ENCODE measurements around the gene FAM13C.
"Not testable (repeated sequence)": the region's sequence is repeated elsewhere in the genome, so short reads cannot be mapped to it uniquely, and the experiment has no call there.

FAM13C gene

DNA sequence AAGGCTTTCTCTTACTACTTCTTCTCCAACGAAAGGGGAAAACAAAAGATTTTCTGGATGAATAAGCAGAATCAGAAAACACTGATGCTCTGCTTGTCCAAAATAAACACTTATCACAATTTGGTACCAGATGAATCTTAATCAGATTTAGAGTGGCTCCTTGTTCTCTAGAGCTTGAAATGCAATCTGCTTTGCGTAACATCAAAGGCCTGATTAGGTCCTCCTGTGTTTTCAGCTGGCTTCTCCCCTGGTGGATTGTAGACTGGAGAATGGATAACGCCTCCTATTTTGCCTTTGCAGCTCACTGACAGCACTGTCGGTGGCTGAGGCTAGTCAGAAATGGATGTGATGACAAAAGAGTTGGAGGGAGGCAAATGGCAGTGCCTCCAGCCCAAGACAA is 91.2 kb downstream of the FAM13C start:
- DNase-seq = no peak

GRCh38 chr10:59270492-59270891 is 91.9 kb downstream of the FAM13C start:
- no peak for DNase-seq

- DNase-seq = no peak
Measured at GRCh38 chr10:59269651-59270050, 92.7 kb downstream of the FAM13C start.

GRCh38 chr10:59268460-59268859 is 93.9 kb downstream of the FAM13C start:
- no peak for DNase-seq

- DNase-seq = no peak
Measured at GRCh38 chr10:59266321-59266720, 96.0 kb downstream of the FAM13C start.

- no peak for DNase-seq
Measured at GRCh38 chr10:59265141-59265540, 97.2 kb downstream of the FAM13C start.

DNA sequence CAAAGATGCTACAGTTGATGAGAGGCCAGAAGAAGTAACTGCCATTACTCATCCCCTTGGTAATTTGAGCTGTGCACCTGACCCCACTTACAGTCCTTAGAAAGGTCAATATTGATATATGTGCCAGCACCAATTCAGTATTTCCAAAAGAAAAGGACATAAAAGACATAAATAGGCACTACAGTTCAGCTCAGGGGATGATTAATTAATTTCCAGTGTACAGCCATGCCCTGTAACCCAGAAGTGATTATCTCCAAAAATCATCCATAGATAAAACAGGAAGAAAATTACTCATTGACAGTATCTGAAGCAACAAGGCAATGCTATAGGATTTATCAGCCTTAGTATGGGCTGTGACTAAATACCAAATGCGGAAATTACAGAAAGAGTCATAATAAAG is 103.5 kb downstream of the FAM13C start:
- no peak for DNase-seq

DNA sequence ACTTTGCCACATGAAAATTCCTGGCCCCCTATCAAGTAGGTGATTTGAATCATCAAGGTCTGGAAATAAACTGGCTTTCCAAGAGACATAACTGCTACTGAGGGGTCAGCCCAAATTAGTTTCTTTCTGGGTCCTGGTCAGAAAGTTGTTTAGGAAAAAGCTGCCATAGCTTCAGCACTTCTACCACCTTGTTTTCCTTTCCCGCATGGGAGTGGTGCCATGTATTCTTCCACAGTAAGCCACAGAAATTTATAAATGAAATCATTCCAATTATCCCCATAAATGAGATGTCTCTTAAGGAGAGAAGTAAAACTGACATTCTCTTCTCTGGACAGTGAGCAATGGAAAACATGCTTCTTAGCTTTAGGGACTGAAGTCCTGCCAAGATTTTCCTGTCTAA is 105.1 kb downstream of the FAM13C start:
- no peak for DNase-seq

DNA sequence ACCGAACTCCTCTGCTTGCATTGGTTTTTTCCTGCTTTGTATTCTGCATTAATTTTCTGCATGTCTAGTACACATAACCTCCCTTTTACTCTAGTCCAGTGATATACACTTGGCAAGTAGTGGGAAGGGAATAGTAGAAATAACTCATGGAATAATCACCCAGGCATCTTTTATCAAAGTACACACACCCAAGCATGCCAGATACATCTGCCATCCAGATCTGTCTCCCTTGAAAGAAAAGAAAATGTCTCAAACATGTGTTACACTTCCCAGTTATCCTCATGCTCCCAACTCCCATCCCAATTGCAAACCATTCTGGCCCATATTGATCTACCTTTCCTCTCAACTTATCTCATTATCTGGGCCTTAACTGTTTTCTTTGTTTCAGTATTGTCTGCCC is 106.9 kb downstream of the FAM13C start:
- no peak for DNase-seq

DNA sequence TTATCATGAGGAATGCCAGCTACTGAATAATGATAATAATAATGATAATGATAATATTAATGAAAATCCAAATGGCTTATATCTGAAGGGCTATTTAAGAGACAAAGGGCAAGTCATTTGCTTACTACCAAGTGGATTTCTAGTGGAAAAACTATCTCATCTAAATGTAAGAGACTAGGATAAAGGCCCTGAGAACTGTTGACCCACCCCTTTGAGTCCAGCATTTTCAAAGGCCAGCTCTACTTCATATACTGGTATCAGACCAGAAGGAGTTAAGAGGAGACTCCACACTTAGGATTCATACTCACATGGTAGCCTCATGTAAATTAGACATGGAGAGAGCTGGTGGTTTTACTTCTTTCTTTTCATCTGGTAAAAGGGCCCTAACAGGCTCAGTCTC is 109.9 kb downstream of the FAM13C start:
- DNase-seq = no peak

- no peak for DNase-seq
Measured at GRCh38 chr10:59245686-59246085, 116.7 kb downstream of the FAM13C start.

DNA sequence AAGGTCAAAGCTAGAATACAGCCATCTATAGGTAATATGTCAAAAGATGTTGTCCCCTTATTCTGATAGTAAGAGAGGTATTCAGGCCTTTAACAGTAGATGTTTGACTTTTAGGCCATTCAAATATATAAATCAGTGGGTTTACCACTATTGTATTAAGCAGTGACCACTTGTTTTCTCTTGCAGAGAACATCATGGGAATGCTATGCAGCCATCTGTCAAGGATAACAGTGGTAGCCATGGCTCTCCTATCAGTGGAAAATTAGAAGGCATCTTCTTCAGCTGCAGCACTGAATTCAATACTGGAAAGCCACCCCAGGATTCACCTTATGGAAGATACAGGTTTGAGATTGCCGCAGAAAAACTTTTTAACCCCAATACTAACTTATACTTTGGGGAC is 117.5 kb downstream of the FAM13C start:
- no peak for DNase-seq

DNA sequence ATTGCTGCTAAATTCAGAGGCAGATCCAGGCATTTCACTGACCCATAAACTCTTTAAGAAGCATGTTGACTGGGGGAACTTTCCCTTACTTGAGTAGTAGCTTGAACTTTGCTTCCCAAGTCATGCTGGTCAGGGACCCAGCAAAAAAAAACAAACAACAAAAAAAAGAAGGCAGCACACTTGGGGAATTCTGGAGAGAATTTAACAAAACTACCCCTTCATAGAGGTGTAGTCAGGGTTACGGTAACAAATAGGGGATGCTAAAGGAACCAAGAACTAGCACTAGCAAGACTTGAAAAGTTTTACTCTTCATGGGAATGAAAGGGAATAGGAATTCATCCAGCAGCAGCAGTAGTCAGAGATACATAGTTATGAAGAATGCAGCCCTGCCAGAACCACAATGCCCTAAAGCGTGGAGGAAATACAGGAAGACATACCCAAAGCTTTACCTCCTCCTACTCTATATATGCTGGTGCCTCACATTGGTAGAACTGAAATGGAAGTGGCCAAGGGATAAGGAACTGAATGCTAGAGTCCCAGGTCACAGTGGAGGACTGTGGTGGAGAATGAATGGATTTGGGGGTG is 118.6 kb downstream of the FAM13C start:
- DNase-seq = no peak

DNA sequence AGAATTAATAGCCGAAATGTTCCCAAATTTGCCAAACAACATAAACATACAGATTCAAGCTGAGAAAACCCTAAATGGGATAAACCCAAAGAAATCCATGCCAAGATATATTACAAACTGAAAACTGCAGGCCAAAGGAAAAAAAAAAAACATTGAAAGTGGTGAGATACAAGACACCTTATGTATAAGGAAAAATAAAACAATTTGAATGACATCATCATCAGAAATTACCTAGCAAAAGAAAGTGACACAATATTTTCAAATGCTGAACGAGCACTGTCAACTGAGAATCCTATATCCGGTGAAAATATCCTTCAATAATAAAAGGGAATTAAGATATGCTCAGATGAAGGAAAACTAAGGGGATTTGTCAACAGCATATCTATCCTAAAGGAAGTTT is 119.4 kb downstream of the FAM13C start:
- DNase-seq = no peak

DNA sequence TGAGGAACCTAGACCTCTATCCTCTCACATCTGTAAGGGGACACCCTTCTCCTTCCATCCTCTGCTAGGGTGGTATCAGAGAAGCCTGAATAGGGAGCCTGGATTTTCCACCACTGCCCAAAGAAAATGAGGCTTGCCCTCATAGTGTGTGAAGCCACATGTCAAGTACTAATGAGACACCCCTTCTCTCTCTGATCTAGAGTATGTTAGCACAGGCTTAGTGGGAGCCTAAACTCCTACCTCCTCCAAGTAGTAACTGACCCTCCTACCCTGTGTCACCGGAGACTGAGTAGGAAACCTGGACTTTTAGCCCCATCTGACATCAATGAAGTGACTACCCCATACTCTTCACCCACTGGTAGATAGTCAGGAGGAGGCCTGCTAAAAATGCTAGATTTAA is 120.3 kb downstream of the FAM13C start:
- DNase-seq = no peak

- no peak for DNase-seq
Measured at GRCh38 chr10:59240582-59241183, 121.7 kb downstream of the FAM13C start.

GRCh38 chr10:59239108-59239507 is 123.2 kb downstream of the FAM13C start:
- DNase-seq = not testable (repeated sequence)

DNA sequence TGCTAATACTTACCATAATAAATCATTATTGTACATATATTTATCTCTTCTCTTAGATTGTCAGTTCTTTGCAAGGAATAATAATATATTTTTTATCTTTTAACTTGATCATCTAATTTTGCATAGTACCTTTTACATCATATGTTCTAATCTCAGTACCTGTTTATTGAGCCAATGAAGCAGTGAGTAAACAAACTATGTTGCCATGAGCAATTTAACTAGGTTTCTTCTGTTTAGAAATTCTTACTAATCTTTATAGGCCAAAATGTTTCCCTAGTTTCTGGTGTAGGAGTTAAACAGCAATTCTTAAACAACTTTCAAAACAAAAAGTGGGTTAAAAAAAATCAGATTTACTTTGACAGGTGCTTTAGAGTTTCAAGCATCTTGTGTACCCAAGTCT is 124.6 kb downstream of the FAM13C start:
- no peak for DNase-seq

- DNase-seq = no peak
Measured at GRCh38 chr10:59236064-59236697, 126.2 kb downstream of the FAM13C start.

- no peak for DNase-seq
Measured at GRCh38 chr10:59234816-59235429, 127.4 kb downstream of the FAM13C start.

- no peak for DNase-seq
Measured at GRCh38 chr10:59234194-59234593, 128.2 kb downstream of the FAM13C start.

- DNase-seq = no peak
Measured at GRCh38 chr10:59229441-59229840, 132.9 kb downstream of the FAM13C start.

GRCh38 chr10:59227136-59227673 is 135.1 kb downstream of the FAM13C start:
- no peak for DNase-seq

DNA sequence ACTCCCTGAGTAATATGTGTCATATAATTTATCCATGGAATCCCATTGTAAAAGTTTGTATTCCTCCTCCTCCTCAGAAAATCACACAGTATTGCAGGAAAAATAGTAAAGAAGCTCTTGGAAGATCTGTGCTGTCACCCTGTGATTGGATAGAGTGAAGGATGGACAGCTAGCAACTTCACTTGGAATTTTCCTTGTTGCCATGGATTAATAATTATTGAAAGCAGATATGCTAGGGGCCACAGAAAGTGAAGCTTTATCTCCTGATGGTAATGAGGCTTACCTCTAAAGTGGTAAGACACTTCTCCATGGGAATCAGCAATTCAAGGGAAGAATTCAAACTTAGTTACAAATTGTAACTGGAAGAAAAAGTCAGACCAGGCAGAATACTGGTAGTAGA is 137.1 kb downstream of the FAM13C start:
- no peak for DNase-seq

All from NK-92 treated with Interleukin-12 subunit alpha and Interleukin-12 subunit beta, amount 100 ng/mL, for 24 hours (cell line).